Hepatocyte (in vitro differentiated cells): ENCODE results near the gene CHST10.

Experiments used
- EZH2 ChIP-seq: fragments of 200-600 bp; sonication (generic); IDR thresholded peaks from 2 replicates; pipeline ENCODE4 v1.6.1; 2016; ENCODE audit warnings: antibody characterized with exemption, mild to moderate bottlenecking, borderline replicate concordance
- EZH2phosphoT487 ChIP-seq: fragments of 200-600 bp; sonication (generic); IDR thresholded peaks from one replicate; pipeline ENCODE4 v1.6.1; 2018; ENCODE audit warnings: antibody characterized with exemption, mild to moderate bottlenecking, low read depth, moderate library complexity; ENCODE audit not compliant: unreplicated experiment, severe bottlenecking
- TF ChIP-seq, protein P1 (sequence below): fragments of 200-600 bp; sonication (generic); IDR thresholded peaks from 2 replicates; pipeline ENCODE4 v1.5.1; 2016; ENCODE audit warnings: antibody characterized with exemption, mild to moderate bottlenecking; ENCODE audit not compliant: poor library complexity

DNA sequence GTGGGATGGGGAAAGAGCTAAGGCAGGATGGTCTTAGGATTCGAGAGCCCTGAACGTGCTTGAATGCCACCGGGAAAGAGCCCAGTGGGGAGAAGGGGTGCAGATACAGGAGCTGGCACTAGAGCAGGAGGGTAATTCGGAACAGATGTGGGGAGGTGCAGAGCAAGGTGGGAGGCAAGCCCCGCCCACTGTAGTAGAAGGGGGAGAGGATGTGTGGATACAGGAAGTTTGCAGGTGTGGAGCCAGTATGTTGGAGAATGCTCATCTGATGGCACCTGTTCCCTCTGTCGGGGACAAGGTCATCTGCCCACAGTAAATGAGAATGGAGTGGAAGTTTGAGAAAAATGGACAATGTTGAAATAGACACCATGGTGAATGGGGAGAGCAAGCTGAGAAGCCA is 28.8 kb downstream of the CHST10 start:
- TF ChIP-seq, protein P1, sequence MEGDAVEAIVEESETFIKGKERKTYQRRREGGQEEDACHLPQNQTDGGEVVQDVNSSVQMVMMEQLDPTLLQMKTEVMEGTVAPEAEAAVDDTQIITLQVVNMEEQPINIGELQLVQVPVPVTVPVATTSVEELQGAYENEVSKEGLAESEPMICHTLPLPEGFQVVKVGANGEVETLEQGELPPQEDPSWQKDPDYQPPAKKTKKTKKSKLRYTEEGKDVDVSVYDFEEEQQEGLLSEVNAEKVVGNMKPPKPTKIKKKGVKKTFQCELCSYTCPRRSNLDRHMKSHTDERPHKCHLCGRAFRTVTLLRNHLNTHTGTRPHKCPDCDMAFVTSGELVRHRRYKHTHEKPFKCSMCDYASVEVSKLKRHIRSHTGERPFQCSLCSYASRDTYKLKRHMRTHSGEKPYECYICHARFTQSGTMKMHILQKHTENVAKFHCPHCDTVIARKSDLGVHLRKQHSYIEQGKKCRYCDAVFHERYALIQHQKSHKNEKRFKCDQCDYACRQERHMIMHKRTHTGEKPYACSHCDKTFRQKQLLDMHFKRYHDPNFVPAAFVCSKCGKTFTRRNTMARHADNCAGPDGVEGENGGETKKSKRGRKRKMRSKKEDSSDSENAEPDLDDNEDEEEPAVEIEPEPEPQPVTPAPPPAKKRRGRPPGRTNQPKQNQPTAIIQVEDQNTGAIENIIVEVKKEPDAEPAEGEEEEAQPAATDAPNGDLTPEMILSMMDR, result no peak
- TF ChIP-seq EZH2 (no peak), EZH2phosphoT487 (no peak)
